ENCODE results near the gene RALGPS1.

Gene RALGPS1

DNA sequence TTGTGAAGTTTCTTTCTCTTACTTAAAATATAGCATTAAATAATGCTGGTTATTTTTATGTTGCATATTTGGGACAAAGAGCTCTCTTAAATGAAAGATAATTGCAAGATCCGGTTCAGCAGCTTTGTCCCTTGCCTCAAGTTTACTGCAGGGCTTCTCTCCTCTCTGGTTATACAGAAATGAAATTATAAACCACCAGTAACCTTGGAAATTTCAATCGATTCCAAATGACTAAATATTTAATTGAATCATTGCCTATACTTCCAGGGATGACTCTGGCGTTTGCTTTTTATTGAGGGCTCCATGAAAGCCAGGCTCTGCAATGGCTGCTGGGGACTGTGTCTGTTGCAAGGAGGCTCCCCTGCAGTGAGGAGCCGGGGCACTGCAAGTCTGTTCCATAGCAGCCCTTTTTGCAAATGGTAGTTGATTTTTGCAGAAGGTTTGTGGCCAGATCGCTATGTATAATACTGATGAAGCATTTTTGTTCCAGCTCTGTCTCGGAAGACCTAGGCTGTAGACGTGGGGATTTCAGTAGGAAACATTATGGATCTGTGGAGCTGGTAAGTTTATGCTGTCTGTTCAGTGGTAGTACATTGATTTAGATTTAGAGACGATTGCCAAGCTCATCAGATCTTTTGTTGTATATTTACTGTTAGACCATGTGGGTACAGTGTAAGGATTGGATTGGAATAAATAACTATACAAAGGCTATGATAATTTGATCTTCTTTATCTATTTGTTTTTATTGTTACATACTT, 350.1 kb downstream of the RALGPS1 start, which contains the start of gene GARNL3:
GARNL3 (plus strand) TSS at position 313 of the 758 bp plus-strand sequence; CDS start at position 417, 104 bp downstream.
- no peaks in the 10 kb centered on the region for H3K4me1 Mint-ChIP-seq (ENCODE audit: low read depth)
- H3K9me3 Mint-ChIP-seq, result no peaks in the 10 kb centered on the region
- no peaks in the 10 kb centered on the region for H3K36me3 Mint-ChIP-seq (ENCODE audit: low read depth)
- intact Hi-C loops (cut with micrococcal nuclease), result no loop called here
- no peak within 1 kb of the TSS for H3K27ac Mint-ChIP-seq
- H3K27me3 Mint-ChIP-seq, result peaks cover 10% of the 10 kb centered on the region
- no peak within 1 kb of the TSS for H3K4me3 Mint-ChIP-seq

- H3K9me3 Mint-ChIP-seq, result no peaks in the 10 kb centered on the region
- no peak overlapping the region for H3K4me3 Mint-ChIP-seq
- H3K27me3 Mint-ChIP-seq, result peaks cover 14% of the 10 kb centered on the region
- H3K4me1 Mint-ChIP-seq (ENCODE audit: low read depth), result no peaks in the 10 kb centered on the region
- intact Hi-C loops (cut with micrococcal nuclease), result no loop called here
- no peak overlapping the region for H3K27ac Mint-ChIP-seq
- H3K36me3 Mint-ChIP-seq (ENCODE audit: low read depth), result no peaks in the 10 kb centered on the region
Measured at GRCh38 chr9:127267793-127268525, 353.4 kb downstream of the RALGPS1 start.

- Mint-ChIP-seq H3K4me3 (no peak overlapping the region), H3K4me1 (ENCODE audit: low read depth) (peaks cover 4% of the 10 kb centered on the region), H3K36me3 (ENCODE audit: low read depth) (no peaks in the 10 kb centered on the region), H3K27ac (no peak overlapping the region), H3K27me3 (peaks cover 14% of the 10 kb centered on the region), H3K9me3 (no peaks in the 10 kb centered on the region)
- intact Hi-C loops (cut with micrococcal nuclease), result no loop called here
Measured at GRCh38 chr9:127269449-127269848, 354.9 kb downstream of the RALGPS1 start.
